IMR-90 (cell line): ENCODE results near the gene PRDM10. TPM values are rescaled to one million over a fixed set of nuclear protein-coding genes. Genes with fewer than 3 reads are reported as not detected.

ENCODE experiments used
- ATAC-seq: fragments of 200-7000 bp; cut with Tn5 transposase; 2 replicates; pipeline ENCODE4 v1.9.1; 2020; ENCODE audit warnings: low read depth, mild to moderate bottlenecking, moderate library complexity
- BruUV-seq: library from RNA; stranded (reverse); fragments of 400-500 nt; replicated peaks from 2 replicates; lab custom pipeline; 2021; lab: Mats Ljungman, UMichigan
- CTCF ChIA-PET: fragments of 300-600 bp; formaldehyde crosslinking; extraction: SDS; loops from one replicate; lab custom pipeline; 2021; ENCODE audit warnings: antibody characterized with exemption; lab: Yijun Ruan, JAX
- POLR2A ChIA-PET: fragments of 300-600 bp; sonication (Branson Sonifier 250); formaldehyde crosslinking; loops from one replicate; lab custom pipeline; 2022; ENCODE audit warnings: antibody characterized with exemption; ENCODE audit not compliant: unreplicated experiment; lab: Charles Lee
- DNase-seq: peaks from one replicate; pipeline ENCODE4 v3.0.0; 2013
- H2AFZ ChIP-seq: replicated peaks from 2 replicates; pipeline ENCODE3; 2013; ENCODE audit warnings: low read length, mild to moderate bottlenecking; ENCODE audit not compliant: poor library complexity
- H2AK5ac ChIP-seq: 2 replicates; pipeline ENCODE4 v1.6.1; 2013; ENCODE audit warnings: low read depth, low read length, inconsistent platforms
- H2AK9ac ChIP-seq: replicated peaks from 2 replicates; pipeline ENCODE3; 2013; ENCODE audit warnings: mild to moderate bottlenecking, low read depth, low read length, moderate library complexity; ENCODE audit not compliant: poor library complexity
- H2BK120ac ChIP-seq: 2 replicates; pipeline ENCODE4 v1.6.1; 2013; ENCODE audit warnings: low read depth, low read length, inconsistent platforms
- H2BK15ac ChIP-seq: 3 replicates; pipeline ENCODE4 v1.6.1; 2013; ENCODE audit warnings: low read depth, low read length, inconsistent platforms
- H2BK20ac ChIP-seq: 2 replicates; pipeline ENCODE4 v1.6.1; 2013; ENCODE audit warnings: low read depth, mild to moderate bottlenecking, inconsistent platforms, low read length, moderate library complexity
- H2BK5ac ChIP-seq: 2 replicates; pipeline ENCODE4 v1.6.1; 2013; ENCODE audit warnings: mild to moderate bottlenecking, low read depth, low read length, inconsistent platforms; ENCODE audit not compliant: poor library complexity, severe bottlenecking
- H3K14ac ChIP-seq: replicated peaks from 2 replicates; pipeline ENCODE4 v1.6.1; 2013; ENCODE audit warnings: low read depth, low read length, inconsistent platforms
- H3K18ac ChIP-seq: 2 replicates; pipeline ENCODE4 v1.6.1; 2013; ENCODE audit warnings: low read depth, low read length, control low read depth
- H3K23ac ChIP-seq: 2 replicates; pipeline ENCODE4 v1.6.1; 2013; ENCODE audit warnings: low read depth, low read length, inconsistent platforms
- H3K27ac ChIP-seq: 2 replicates; pipeline ENCODE4 v1.5.1; 2013; ENCODE audit warnings: mild to moderate bottlenecking, control low read depth, low read length; ENCODE audit not compliant: insufficient read depth
- H3K27me3 ChIP-seq: 2 replicates; pipeline ENCODE4 v1.6.1; 2013; ENCODE audit warnings: low read length; ENCODE audit not compliant: control insufficient read depth, insufficient read depth
- H3K36me3 ChIP-seq: 2 replicates; pipeline ENCODE4 v1.6.1; 2013; ENCODE audit warnings: low read length, mixed read lengths; ENCODE audit not compliant: control insufficient read depth, insufficient read depth
- H3K4ac ChIP-seq: 2 replicates; pipeline ENCODE4 v1.6.1; 2013; ENCODE audit warnings: low read depth, low read length, inconsistent platforms
- H3K4me1 ChIP-seq: 2 replicates; pipeline ENCODE4 v1.6.1; 2013; ENCODE audit warnings: low read length, mixed read lengths; ENCODE audit not compliant: control insufficient read depth, insufficient read depth
- H3K4me2 ChIP-seq: 2 replicates; pipeline ENCODE4 v1.6.1; 2013; ENCODE audit warnings: low read depth, mild to moderate bottlenecking, control low read depth, low read length, moderate library complexity
- H3K4me3 ChIP-seq: 2 replicates; pipeline ENCODE4 v1.5.1; 2013; ENCODE audit warnings: low read depth, mild to moderate bottlenecking, control low read depth, low read length, moderate library complexity; ENCODE audit not compliant: insufficient read depth
- H3K56ac ChIP-seq: 2 replicates; pipeline ENCODE4 v1.6.1; 2013; ENCODE audit warnings: low read length, inconsistent platforms; ENCODE audit not compliant: insufficient read depth; ENCODE audit errors: extremely low read depth
- H3K79me1 ChIP-seq, 2 experiments: 2 replicates each; pipeline ENCODE4 v1.6.1; 2013; ENCODE audit warnings: low read length in 2 of 2, inconsistent platforms in 1 of 2, low read depth in 1 of 2
- H3K9ac ChIP-seq: 2 replicates; pipeline ENCODE4 v1.6.1; 2013; ENCODE audit warnings: low read depth, low read length, control low read depth
- H3K9me1 ChIP-seq: 2 replicates; pipeline ENCODE4 v1.6.1; 2013; ENCODE audit warnings: low read length, inconsistent platforms; ENCODE audit not compliant: insufficient read depth
- H3K9me3 ChIP-seq: 2 replicates; pipeline ENCODE4 v1.6.1; 2013; ENCODE audit warnings: low read length; ENCODE audit not compliant: control insufficient read depth, insufficient read depth
- H4K20me1 ChIP-seq: 2 replicates; pipeline ENCODE4 v1.6.1; 2013; ENCODE audit warnings: low read length, inconsistent platforms; ENCODE audit not compliant: insufficient read depth
- H4K5ac ChIP-seq: 2 replicates; pipeline ENCODE4 v1.6.1; 2013; ENCODE audit warnings: mild to moderate bottlenecking, low read depth, low read length, control low read depth
- H4K8ac ChIP-seq, 2 experiments: 2 replicates each; pipeline ENCODE4 v1.6.1; 2013; ENCODE audit warnings: low read depth in 2 of 2, low read length in 2 of 2, control low read depth in 1 of 2, inconsistent platforms in 1 of 2
- H4K91ac ChIP-seq: 2 replicates; pipeline ENCODE4 v1.6.1; 2013; ENCODE audit warnings: low read depth, low read length, inconsistent platforms; ENCODE audit not compliant: insufficient read depth
- BHLHE40 ChIP-seq: fragments of 150-350 bp; IDR thresholded peaks from 2 replicates; pipeline ENCODE4 v1.6.1; 2016; ENCODE audit warnings: mild to moderate bottlenecking, low read depth, low read length
- CEBPB ChIP-seq: IDR thresholded peaks from 2 replicates; pipeline ENCODE4 v1.6.1; 2012; ENCODE audit warnings: low read depth, low read length, improper control_type of control experiment
- CHD1 ChIP-seq: IDR thresholded peaks from 2 replicates; pipeline ENCODE4 v1.6.1; 2012; ENCODE audit warnings: low read depth, low read length, improper control_type of control experiment
- FOS ChIP-seq: fragments of 150-350 bp; IDR thresholded peaks from 2 replicates; pipeline ENCODE4 v1.6.1; 2016; ENCODE audit warnings: low read depth, low read length
- MAFK ChIP-seq: IDR thresholded peaks from 2 replicates; pipeline ENCODE4 v1.6.1; 2012; ENCODE audit warnings: low read depth, low read length, improper control_type of control experiment
- MAZ ChIP-seq: IDR thresholded peaks from 2 replicates; pipeline ENCODE4 v1.6.1; 2012; ENCODE audit warnings: low read depth, mild to moderate bottlenecking, low read length, improper control_type of control experiment, moderate library complexity, borderline replicate concordance
- MXI1 ChIP-seq: IDR thresholded peaks from 2 replicates; pipeline ENCODE4 v1.6.1; 2012; ENCODE audit warnings: low read depth, mild to moderate bottlenecking, low read length, moderate library complexity, borderline replicate concordance
- NFE2L2 ChIP-seq: fragments of 150-350 bp; IDR thresholded peaks from 2 replicates; pipeline ENCODE4 v1.6.1; 2016; ENCODE audit warnings: low read depth, mild to moderate bottlenecking, low read length
- POLR2A ChIP-seq: IDR thresholded peaks from 2 replicates; pipeline ENCODE4 v1.6.1; 2012; ENCODE audit warnings: mild to moderate bottlenecking, low read depth, low read length
- RAD21 ChIP-seq: IDR thresholded peaks from 2 replicates; pipeline ENCODE4 v1.6.1; 2012; ENCODE audit warnings: low read length, improper control_type of control experiment
- RCOR1 ChIP-seq: IDR thresholded peaks from 2 replicates; pipeline ENCODE4 v1.6.1; 2012; ENCODE audit warnings: mild to moderate bottlenecking, low read length, improper control_type of control experiment; ENCODE audit not compliant: insufficient replicate concordance
- RFX5 ChIP-seq: IDR thresholded peaks from 2 replicates; pipeline ENCODE4 v1.8.0; 2012; ENCODE audit warnings: low read depth, mild to moderate bottlenecking, low read length, moderate library complexity
- SMC3 ChIP-seq: fragments of 150-350 bp; IDR thresholded peaks from 2 replicates; pipeline ENCODE4 v1.6.1; 2016; ENCODE audit warnings: low read depth, mild to moderate bottlenecking, antibody characterized with exemption, low read length, moderate library complexity
- WGBS, 2 experiments: methylation state at CpG; one replicate each; pipeline versions ENCODE4 v1.1.5 to v1.1.7; 2013; ENCODE audit warnings: missing lambda C conversion rate in 2 of 2; ENCODE audit not compliant: insufficient read length in 1 of 2; ENCODE audit errors: extremely low coverage in 2 of 2; 5-methylcytosine and 5-hydroxymethylcytosine counted together
- dilution Hi-C: fragments of 300-500 bp; cut with HindIII; formaldehyde crosslinking; loops from one replicate; pipeline ENCODE4 v1.14.3; 2018; ENCODE audit warnings: low sequenced_read_pairs; ENCODE audit not compliant: unreplicated experiment
- in situ Hi-C: fragments of 300-500 bp; cut with MboI; formaldehyde crosslinking; loops from 3 replicates; pipeline ENCODE4 v1.14.3; 2019; ENCODE audit warnings: low sequenced_read_pairs, inconsistent platforms, mixed read lengths
- intact Hi-C: fragments of 100-400 bp; cut with micrococcal nuclease; formaldehyde crosslinking; loops from 2 replicates; pipeline ENCODE4 v1.10.0; 2022
- polyA plus RNA-seq, 3 experiments: library from polyadenylated mRNA; depleted of rRNA; stranded (reverse); fragments of >200 nt; gene quantifications; 2 replicates each; pipeline ENCODE4 v1.2.3, GENCODE V29; 2012; ENCODE audit warnings: low replicate concordance in 1 of 3
- total RNA-seq: library from RNA; depleted of rRNA; stranded (reverse); fragments of >200 nt; gene quantifications from 2 replicates; pipeline ENCODE4 v1.2.3, GENCODE V29; 2012
- TF ChIP-seq, protein P1 (sequence below): fragments of 150-350 bp; IDR thresholded peaks from 2 replicates; pipeline ENCODE4 v1.6.1; 2017; ENCODE audit warnings: mild to moderate bottlenecking, antibody characterized with exemption, low read length, low read depth
- TF ChIP-seq, protein P2 (sequence below): fragments of 150-350 bp; IDR thresholded peaks from 2 replicates; pipeline ENCODE4 v1.6.1; 2016; ENCODE audit warnings: low read depth, mild to moderate bottlenecking, low read length, moderate library complexity, borderline replicate concordance
- TF ChIP-seq, protein P3 (sequence below): conservative IDR thresholded peaks from 2 replicates; pipeline ENCODE4 v1.5.1; 2012; ENCODE audit warnings: mild to moderate bottlenecking, low read depth, low read length, improper control_type of control experiment

PRDM10 gene
- total and polyA plus RNA-seq, 2 of the 4 experiments (the other 2 are of a cell fraction) = 3.1 to 6.5 TPM

DNA sequence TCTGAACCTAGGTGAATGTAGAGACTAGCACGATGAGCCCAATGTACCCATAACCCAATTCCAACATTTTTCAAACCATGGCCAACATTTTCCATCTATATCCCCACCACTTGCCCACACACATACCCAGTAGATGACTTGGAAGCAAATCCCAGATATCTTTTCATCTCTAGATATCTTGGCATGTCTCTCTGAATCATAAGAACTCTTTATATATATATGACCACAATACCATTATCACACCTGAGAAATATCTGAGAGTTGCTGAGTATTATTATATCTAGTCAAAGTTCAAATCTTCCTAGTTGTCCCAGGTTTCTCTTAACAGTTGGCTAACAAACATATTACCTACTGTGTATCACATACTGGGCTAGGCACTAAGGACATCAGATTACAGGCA, 69.4 kb downstream of the PRDM10 start:
- no peak overlapping the region for H3K14ac ChIP-seq
- CTCF ChIA-PET = interaction anchor here (0.8 kb wide), 1 partner anchor 199 kb away, joined by 4 read pairs; no protein-coding TSS in a partner anchor

More for the DNA sequence above, 69.4 kb downstream of the PRDM10 start:
- no CpG with 5 or more reads among the region's 1 CpG for WGBS, 2 experiments
- Histone ChIP-seq H3K9ac (no peak overlapping the region), H3K36me3 (peaks cover 13% of the 10 kb centered on the region), H2BK120ac (no peak overlapping the region), H3K56ac (no peak overlapping the region), H3K79me1 (no peaks in the 10 kb centered on the region), H4K5ac (no peak overlapping the region), H3K27ac (no peak overlapping the region), H4K20me1 (no peaks in the 10 kb centered on the region), H2BK5ac (no peak overlapping the region), H2BK15ac (no peak overlapping the region), H3K4me2 (no peak overlapping the region), H3K23ac (no peak overlapping the region), H2BK20ac (no peak overlapping the region), H3K9me3 (no peaks in the 10 kb centered on the region), H3K4ac (no peak overlapping the region), H4K8ac (no peak overlapping the region), H3K4me3 (no peak overlapping the region), H2AFZ (no peak overlapping the region), H2AK5ac (no peak overlapping the region), H4K91ac (no peak overlapping the region), H3K4me1 (no peaks in the 10 kb centered on the region), H3K9me1 (0 out of 2 replicates have a peak, but pooled peaks cover 3% of the 10 kb centered on the region), H3K18ac (no peak overlapping the region), H3K27me3 (no peaks in the 10 kb centered on the region), H2AK9ac (no peak overlapping the region)
- TF ChIP-seq, protein P1, sequence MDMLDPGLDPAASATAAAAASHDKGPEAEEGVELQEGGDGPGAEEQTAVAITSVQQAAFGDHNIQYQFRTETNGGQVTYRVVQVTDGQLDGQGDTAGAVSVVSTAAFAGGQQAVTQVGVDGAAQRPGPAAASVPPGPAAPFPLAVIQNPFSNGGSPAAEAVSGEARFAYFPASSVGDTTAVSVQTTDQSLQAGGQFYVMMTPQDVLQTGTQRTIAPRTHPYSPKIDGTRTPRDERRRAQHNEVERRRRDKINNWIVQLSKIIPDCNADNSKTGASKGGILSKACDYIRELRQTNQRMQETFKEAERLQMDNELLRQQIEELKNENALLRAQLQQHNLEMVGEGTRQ = no peak
- no peak for TF ChIP-seq MAFK
- TF ChIP-seq CHD1 = no peak
- TF ChIP-seq NFE2L2 = no peak
- no peak for TF ChIP-seq POLR2A
- no peak for TF ChIP-seq RAD21
- TF ChIP-seq BHLHE40 = no peak
- TF ChIP-seq, protein P2, sequence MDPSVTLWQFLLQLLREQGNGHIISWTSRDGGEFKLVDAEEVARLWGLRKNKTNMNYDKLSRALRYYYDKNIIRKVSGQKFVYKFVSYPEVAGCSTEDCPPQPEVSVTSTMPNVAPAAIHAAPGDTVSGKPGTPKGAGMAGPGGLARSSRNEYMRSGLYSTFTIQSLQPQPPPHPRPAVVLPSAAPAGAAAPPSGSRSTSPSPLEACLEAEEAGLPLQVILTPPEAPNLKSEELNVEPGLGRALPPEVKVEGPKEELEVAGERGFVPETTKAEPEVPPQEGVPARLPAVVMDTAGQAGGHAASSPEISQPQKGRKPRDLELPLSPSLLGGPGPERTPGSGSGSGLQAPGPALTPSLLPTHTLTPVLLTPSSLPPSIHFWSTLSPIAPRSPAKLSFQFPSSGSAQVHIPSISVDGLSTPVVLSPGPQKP = no peak
- no peak for TF ChIP-seq RFX5
- TF ChIP-seq, protein P3, sequence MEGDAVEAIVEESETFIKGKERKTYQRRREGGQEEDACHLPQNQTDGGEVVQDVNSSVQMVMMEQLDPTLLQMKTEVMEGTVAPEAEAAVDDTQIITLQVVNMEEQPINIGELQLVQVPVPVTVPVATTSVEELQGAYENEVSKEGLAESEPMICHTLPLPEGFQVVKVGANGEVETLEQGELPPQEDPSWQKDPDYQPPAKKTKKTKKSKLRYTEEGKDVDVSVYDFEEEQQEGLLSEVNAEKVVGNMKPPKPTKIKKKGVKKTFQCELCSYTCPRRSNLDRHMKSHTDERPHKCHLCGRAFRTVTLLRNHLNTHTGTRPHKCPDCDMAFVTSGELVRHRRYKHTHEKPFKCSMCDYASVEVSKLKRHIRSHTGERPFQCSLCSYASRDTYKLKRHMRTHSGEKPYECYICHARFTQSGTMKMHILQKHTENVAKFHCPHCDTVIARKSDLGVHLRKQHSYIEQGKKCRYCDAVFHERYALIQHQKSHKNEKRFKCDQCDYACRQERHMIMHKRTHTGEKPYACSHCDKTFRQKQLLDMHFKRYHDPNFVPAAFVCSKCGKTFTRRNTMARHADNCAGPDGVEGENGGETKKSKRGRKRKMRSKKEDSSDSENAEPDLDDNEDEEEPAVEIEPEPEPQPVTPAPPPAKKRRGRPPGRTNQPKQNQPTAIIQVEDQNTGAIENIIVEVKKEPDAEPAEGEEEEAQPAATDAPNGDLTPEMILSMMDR = no peak
- TF ChIP-seq RCOR1 = no peak
- no peak for TF ChIP-seq FOS
- TF ChIP-seq MXI1 = no peak
- TF ChIP-seq SMC3 = no peak
- TF ChIP-seq CEBPB = no peak
- TF ChIP-seq MAZ = no peak
- intact Hi-C loops = no loop called here
- POLR2A ChIA-PET = no interaction called here
- no TSS peak for BruUV-seq
- no peak for DNase-seq
- no peak for ATAC-seq
- dilution Hi-C loops = loop anchor here (25.0 kb wide), 1 partner anchor 204 kb away; no protein-coding TSS in a partner anchor
- in situ Hi-C loops = no loop called here
